Measurements from ENCODE around the gene CREBZF.

- no peak for TF ChIP-seq CTCF (IDR thresholded peaks at IDR 0.05 in 4 of 5, conservative IDR thresholded peaks at IDR 0.05 in 1 of 5)
- peak in 1 of 2 donors; percentile 28 for TF ChIP-seq POLR2A (IDR thresholded peaks at IDR 0.05)
Observed at GRCh38 chr11:85627332-85627997, 37.5 kb downstream of the CREBZF start, which contains the start of gene DLG2.
